H1 (cell line): ENCODE results near the gene ADGRG7. TPM values are rescaled to one million over a fixed set of nuclear protein-coding genes. Genes with fewer than 3 reads are reported as not detected.

Experiments used
- HDAC6 ChIP-seq: IDR thresholded peaks from one replicate; pipeline ENCODE4 v1.7.1; 2012; ENCODE audit warnings: low read depth, mild to moderate bottlenecking, inconsistent platforms, low read length, moderate library complexity
- polyA plus RNA-seq, 7 experiments: library from polyadenylated mRNA; depleted of rRNA in 3 of 7; stranded (reverse) in 5 of 7; unstranded in 2 of 7; fragments of >200 nt in 5 of 7; fragments of 200-250 nt in 2 of 7; gene quantifications; 1 replicate in 5 of 7; 2 replicates in 1 of 7; 4 replicates in 1 of 7; pipeline versions ENCODE4 v1.2.1 to v1.2.3, GENCODE V29; 2011 to 2013; ENCODE audit warnings: missing spikeins in 2 of 7, mixed read lengths in 2 of 7
- total RNA-seq: library from RNA; stranded (reverse); fragmentation: NEBNext Ultra II Directional; extraction: Animal tissue kit (Norgen Biotek cat#: 25700); gene quantifications from 2 replicates; pipeline ENCODE4 v1.2.1, GENCODE V29; 2021

The ADGRG7 gene
- total and polyA plus RNA-seq, 2 of the 8 experiments (the other 6 are each of a cell fraction or from before 2014, with no cell fraction given), result not detected

- no peak for TF ChIP-seq HDAC6
Observed at GRCh38 chr3:100706365-100706764, 97.0 kb downstream of the ADGRG7 start (continued).
